Vagina (tissue), 2 donors: Measurements from ENCODE around the gene APLP2. TPM values are rescaled to one million over a fixed set of nuclear protein-coding genes. Genes with fewer than 3 reads are reported as not detected.
"Not testable (repeated sequence)": the region's sequence is repeated elsewhere in the genome, so short reads cannot be mapped to it uniquely, and the experiment has no call there.

ENCODE experiments used
- DNase-seq, 2 donors: peaks; one replicate each; pipeline ENCODE4 v3.0.0-alpha.2; 2017; ENCODE audit errors: extremely low spot score in 2 of 2
- H3K27ac ChIP-seq: fragments of 200-600 bp; sonication (generic); one replicate; pipeline ENCODE4 v1.5.1; 2019
- H3K27me3 ChIP-seq: fragments of 200-600 bp; sonication (generic); one replicate; pipeline ENCODE4 v1.5.1; 2019
- H3K36me3 ChIP-seq, 2 donors: fragments of 200-600 bp; sonication (generic); one replicate each; pipeline ENCODE4 v1.5.1; 2017 to 2019
- H3K4me1 ChIP-seq: fragments of 200-600 bp; sonication (generic); one replicate; pipeline ENCODE4 v1.5.1; 2019
- H3K4me3 ChIP-seq, 2 donors: fragments of 200-600 bp; sonication (generic); 1 replicate in 1 of 2; 2 replicates in 1 of 2; pipeline ENCODE4 v1.5.1; 2016 to 2019
- H3K9me3 ChIP-seq: fragments of 200-600 bp; sonication (generic); one replicate; pipeline ENCODE4 v1.5.1; 2019
- CTCF ChIP-seq, 3 experiments: fragments of 450-650 bp in 2 of 3; fragments of 200-600 bp in 1 of 3; sonication (generic) in 1 of 3; IDR thresholded peaks; one replicate each; pipeline ENCODE4 v1.5.1; 2017 to 2019; ENCODE audit warnings: antibody characterized with exemption in 3 of 3, mild to moderate bottlenecking in 2 of 3, moderate library complexity in 2 of 3
- POLR2A ChIP-seq, 2 donors: fragments of 450-650 bp; IDR thresholded peaks; one replicate each; pipeline ENCODE4 v1.6.1; 2017; ENCODE audit warnings: antibody characterized with exemption in 2 of 2, mild to moderate bottlenecking in 2 of 2, moderate library complexity in 2 of 2
- POLR2AphosphoS5 ChIP-seq, 2 donors: sonication (generic); formaldehyde crosslinking; IDR thresholded peaks; one replicate each; pipeline ENCODE4 v1.9.0; 2017; ENCODE audit warnings: antibody characterized with exemption in 2 of 2, mild to moderate bottlenecking in 2 of 2, low read depth in 1 of 2; ENCODE audit not compliant: insufficient read depth in 1 of 2
- intact Hi-C: fragments of 100-400 bp; cut with DNase I; formaldehyde crosslinking; loops from one replicate; pipeline ENCODE4 v1.15.1; 2023
- total RNA-seq: library from RNA; depleted of rRNA; stranded (reverse); fragments of >200 nt; gene quantifications from one replicate; pipeline ENCODE4 v1.2.3, GENCODE V29; 2016

APLP2 gene
- total RNA-seq, 1 donor from 2014 or later: 234 TPM

DNA sequence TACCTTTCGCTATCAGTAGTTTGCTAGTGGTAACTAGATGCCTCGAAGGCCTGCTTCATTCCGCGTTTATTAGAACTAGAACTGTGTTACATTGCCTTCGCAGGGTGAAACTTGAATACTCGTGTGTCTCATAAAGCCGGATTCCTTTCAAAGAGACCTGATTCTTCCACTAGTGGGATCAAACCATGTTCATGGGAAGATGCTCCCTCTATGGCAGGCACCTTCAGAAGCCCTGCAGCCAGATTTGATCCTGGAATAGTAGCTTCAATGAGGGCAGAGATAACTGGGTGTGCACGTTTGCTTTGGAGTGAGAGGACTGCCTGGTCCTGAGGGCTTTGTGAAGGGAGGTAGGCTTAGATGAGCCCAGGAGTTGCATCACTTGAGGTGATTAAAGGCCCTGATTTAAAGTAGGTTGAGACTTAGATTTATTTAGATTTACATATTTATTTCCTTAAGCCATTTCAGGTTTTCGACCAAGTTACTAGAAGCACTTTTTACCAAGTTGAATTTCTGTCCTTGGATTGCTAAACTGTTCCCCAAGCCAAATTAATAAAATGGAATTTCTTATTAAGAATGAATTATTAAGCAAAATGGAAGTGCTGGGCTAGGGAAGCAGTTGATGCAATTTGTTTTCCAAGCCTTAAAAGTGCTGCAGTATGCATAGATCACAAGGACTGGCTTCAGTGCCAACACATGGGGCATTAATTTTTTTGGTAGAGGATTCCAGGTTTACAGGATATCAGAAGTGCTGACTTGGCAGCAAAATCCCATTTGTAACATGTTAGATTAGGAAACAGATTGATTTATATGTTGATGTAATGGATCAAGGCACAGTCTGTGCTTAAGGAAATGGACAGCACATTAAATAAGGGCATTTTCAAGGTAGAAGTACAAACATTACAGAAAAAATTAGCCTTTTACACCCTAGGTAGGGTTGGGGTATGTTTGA is 32.9 kb downstream of the APLP2 start:
- Histone ChIP-seq H3K27ac (peak overlapping the region; percentile 41), H3K4me1 (peaks cover 49% of the 10 kb centered on the region)
- no peak for DNase-seq

GRCh38 chr11:130103296-130103814 is 33.7 kb downstream of the APLP2 start:
- TF ChIP-seq POLR2A (IDR thresholded peaks at IDR 0.05): no peak
- TF ChIP-seq CTCF (IDR thresholded peaks at IDR 0.05): no peak
- TF ChIP-seq POLR2AphosphoS5 (IDR thresholded peaks at IDR 0.05; ENCODE audit: insufficient read depth in 1 of 2, low read depth in 1 of 2): no peak
- no peak for DNase-seq

More for the DNA sequence above, 32.9 kb downstream of the APLP2 start:
- Histone ChIP-seq H3K4me3 (no peak overlapping the region), H3K9me3 (no peaks in the 10 kb centered on the region), H3K27me3 (no peaks in the 10 kb centered on the region), H3K36me3 (no peaks in the 10 kb centered on the region)
- TF ChIP-seq POLR2AphosphoS5 (IDR thresholded peaks at IDR 0.05; ENCODE audit: insufficient read depth in 1 of 2, low read depth in 1 of 2): peak in 1 of 2 donors; percentile 28
- no peak for TF ChIP-seq CTCF (IDR thresholded peaks at IDR 0.05)
- intact Hi-C loops: no loop called here

DNA sequence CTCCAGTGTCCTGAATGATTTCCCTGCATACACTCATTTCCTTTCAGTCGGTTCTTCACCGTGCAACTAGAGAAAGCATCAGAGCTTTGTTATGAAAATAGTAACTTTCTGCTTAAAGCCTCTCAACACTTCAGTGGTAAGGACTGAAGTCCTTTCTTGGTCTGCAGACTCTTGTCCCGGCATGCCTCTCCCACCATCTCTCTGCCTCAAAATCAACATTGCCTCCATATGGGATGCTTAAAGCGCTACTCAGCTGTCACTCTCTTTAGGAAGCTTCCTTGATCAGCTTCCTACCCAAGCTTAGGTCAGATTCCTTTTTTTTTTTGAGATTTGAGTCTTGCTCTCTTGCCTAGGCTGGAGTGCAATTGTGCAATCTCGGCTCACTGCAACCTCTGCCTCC is 36.7 kb downstream of the APLP2 start:
- H3K4me3 ChIP-seq: no peak overlapping the region
- H3K4me1 ChIP-seq: peaks cover 29% of the 10 kb centered on the region
- no peaks in the 10 kb centered on the region for H3K27me3 ChIP-seq
- H3K36me3 ChIP-seq: peaks cover 0 to 13% of the 10 kb centered on the region in 2 donors
- H3K9me3 ChIP-seq: no peaks in the 10 kb centered on the region
- no peak overlapping the region for H3K27ac ChIP-seq
- no peak for DNase-seq
- TF ChIP-seq POLR2AphosphoS5 (IDR thresholded peaks at IDR 0.05; ENCODE audit: insufficient read depth in 1 of 2, low read depth in 1 of 2) (no peak), POLR2A (IDR thresholded peaks at IDR 0.05) (no peak), CTCF (IDR thresholded peaks at IDR 0.05) (no peak)
- intact Hi-C loops: no loop called here

More at GRCh38 chr11:130103296-130103814, 33.7 kb downstream of the APLP2 start:
- Histone ChIP-seq H3K27ac (peak overlapping the region; percentile 41), H3K4me1 (peaks cover 49% of the 10 kb centered on the region), H3K27me3 (no peaks in the 10 kb centered on the region), H3K9me3 (no peaks in the 10 kb centered on the region), H3K4me3 (no peak overlapping the region), H3K36me3 (no peaks in the 10 kb centered on the region)
- intact Hi-C loops: no loop called here

DNA sequence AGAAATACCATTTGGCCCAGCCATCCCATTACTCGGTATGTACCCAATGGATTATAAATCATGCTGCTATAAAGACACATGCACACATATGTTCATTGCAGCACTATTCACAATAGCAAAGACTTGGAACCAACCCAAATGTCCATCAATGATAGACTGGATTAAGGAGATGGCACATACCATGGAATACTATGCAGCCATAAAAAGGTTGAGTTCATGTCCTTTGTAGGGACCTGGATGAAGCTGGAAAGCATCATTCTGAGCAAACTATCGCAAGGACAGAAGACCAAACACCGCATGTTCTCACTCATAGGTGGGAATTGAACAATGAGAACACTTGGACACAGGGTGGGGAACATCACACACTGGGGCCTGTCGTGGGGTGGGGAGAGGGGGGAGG is 39.0 kb downstream of the APLP2 start:
- H3K4me3 ChIP-seq, H3K27me3 ChIP-seq, H3K9me3 ChIP-seq, H3K4me1 ChIP-seq, DNase-seq, intact Hi-C loops, H3K27ac ChIP-seq: not testable (repeated sequence)
- peaks cover 0 to 22% of the 10 kb centered on the region in 2 donors for H3K36me3 ChIP-seq

DNA sequence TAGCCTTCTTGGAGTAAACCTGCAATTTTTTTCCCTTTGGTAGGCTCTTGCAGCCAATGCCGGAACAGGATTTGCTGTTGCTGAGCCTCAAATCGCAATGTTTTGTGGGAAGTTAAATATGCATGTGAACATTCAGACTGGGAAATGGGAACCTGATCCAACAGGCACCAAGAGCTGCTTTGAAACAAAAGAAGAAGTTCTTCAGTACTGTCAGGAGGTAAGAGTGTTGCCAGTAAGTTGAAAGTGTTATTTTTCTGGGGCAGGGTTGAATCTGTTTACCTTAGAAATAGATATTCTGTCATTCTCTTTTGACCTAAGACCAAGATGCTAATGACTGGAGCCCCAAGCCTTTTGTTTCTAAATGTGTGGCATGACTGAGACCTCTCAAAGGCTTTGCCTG is 39.7 kb downstream of the APLP2 start:
- Histone ChIP-seq H3K36me3 (peaks cover 0 to 22% of the 10 kb centered on the region in 2 donors), H3K9me3 (no peaks in the 10 kb centered on the region), H3K27ac (no peak overlapping the region), H3K4me1 (no peaks in the 10 kb centered on the region), H3K27me3 (no peaks in the 10 kb centered on the region), H3K4me3 (no peak overlapping the region)
- intact Hi-C loops: no loop called here
- TF ChIP-seq POLR2AphosphoS5 (IDR thresholded peaks at IDR 0.05; ENCODE audit: insufficient read depth in 1 of 2, low read depth in 1 of 2): no peak
- no peak for TF ChIP-seq CTCF (IDR thresholded peaks at IDR 0.05)
- no peak for TF ChIP-seq POLR2A (IDR thresholded peaks at IDR 0.05)
- DNase-seq: no peak
